CD4-positive, alpha-beta T cell treated with Interferon alpha-2 for 1 hour (primary cell): Measurements from ENCODE around the gene KRTAP5-4.
"Not testable (repeated sequence)": the region's sequence is repeated elsewhere in the genome, so short reads cannot be mapped to it uniquely, and the experiment has no call there.

Source experiments
- DNase-seq, 2 donors: peaks; one replicate each; pipeline ENCODE4 v3.0.0-alpha.2; 2020 to 2022

Gene KRTAP5-4

DNA sequence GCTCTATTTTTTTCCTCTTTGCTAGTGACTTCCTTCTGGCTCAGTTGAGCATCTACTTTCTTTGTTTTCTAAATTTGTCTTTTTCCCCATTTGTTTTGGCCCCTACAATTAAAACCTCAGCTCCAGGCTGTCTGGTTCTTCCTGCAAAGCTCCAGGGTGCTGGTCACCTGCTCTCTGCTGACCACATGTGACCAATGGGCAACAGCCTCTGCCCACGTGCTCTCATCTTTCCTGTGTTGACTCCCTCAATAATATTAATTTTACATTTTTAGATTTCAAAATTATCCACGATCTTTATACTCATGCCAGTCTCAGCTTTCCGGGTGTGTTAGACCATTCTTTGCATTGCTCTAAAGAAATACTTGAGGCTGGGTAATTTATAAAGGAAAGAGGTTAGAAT is 23.5 kb downstream of the KRTAP5-4 start:
- not testable (repeated sequence) for DNase-seq

DNA sequence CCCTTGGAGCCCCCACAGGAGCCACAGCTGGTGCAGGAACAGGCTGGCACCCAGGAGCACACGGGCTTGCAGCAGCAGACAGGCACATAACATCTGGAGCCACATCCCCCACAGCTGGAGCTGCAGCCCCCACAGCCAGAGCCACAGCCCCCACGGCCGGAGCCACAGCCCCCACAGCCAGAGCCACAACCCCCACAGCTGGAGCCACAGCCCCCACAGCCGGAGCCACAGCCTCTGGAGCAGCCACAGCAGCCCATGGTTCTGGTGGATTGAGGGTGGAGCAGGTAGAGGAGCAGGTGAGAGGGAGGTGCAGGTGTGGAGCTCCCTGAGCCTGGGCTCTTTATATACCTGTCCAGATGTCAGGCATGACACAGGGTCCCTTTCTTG is 24.0 kb downstream of the KRTAP5-4 start, which contains the start of gene KRTAP5-2:
Gene KRTAP5-2 (minus strand): TSS at position 301 of the 387 bp plus-strand sequence. CDS start 44 bp downstream, at position 257.
- no peak for DNase-seq

DNA sequence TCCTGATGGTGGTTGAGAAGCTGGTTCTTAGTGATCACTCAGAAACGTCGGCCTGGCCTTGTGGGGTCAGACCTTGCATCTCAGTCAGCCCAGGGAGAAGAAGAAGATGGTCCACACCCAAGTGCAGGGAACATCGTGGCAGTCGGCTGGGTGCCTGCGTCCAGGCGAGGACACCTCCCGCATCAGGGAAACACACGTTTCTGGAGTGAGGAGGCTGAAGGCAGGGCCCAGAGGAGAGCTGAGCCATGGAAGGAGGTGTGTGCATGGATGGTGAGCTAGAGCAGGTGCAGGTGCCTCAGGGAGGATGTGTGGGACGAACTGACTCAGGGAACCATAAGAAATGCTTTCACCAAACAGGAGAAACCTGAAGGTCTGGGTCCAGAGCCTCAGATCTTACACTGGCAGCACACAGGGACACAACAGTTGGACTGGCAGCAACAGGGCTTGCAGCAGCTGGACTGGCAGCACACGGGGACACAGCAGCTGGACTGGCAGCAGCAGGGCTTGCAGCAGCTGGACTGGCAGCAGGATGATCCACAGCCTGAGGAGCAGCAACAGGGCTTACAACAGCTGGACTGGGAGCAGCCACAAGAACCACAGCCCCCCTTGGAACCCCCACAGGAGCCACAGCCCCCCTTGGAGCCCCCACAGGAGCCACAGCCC is 24.5 kb downstream of the KRTAP5-4 start:
- no peak for DNase-seq

DNA sequence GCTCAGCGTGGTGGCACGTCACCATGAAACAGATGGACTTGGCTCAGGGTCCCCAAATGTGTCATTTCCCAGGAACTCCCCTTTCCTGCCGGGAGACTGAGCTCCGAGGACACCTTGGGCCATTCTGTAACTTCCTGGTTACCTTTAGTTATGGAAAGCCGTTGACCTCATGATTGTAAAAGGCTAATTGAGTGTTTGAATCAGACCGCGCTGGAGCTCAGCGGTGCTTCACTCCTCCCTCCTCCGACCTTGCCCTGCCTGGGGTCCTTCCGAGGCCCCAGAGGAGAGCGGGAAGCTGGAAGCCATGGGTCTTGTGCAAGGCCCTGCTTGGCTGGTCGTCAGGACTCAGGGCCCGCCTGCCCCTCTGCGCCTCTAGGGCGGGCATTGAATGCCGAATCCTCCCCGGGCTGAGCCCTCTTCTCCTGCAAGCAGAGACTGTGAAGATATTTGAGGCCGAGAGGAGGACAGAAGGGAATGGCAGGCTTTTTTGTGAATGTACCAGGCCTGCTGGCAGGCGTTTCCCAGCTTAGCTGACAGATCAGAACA is 25.3 kb downstream of the KRTAP5-4 start:
- not testable (repeated sequence) for DNase-seq

DNA sequence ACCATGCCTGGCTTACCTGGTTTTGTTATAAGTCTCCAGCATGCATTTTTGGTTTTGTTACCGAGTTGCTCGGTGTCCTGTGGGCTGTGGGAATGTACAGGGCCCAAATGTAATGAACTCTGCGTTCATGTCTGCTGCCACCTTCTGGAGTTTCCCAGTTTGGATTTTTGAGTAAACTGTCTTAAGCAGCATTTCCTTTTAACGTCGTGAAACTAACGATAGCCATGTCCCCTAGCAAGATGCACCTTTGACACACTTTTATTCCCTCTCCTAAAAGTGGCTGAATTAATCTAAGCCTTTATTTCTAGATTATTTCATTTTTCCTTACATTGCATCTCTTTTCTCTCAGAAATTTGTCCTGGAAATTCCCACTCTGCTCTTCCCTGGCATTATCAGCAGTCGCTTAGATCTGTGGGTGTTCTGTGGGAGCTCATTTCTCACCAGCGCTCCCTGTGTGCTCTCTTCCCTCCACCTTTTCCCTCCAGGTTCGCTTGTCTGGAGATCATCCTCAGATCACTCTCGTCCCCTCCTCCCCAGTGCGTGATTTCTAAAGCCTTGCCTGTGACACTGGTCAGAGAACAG is 25.9 kb downstream of the KRTAP5-4 start:
- DNase-seq, result not testable (repeated sequence)

DNA sequence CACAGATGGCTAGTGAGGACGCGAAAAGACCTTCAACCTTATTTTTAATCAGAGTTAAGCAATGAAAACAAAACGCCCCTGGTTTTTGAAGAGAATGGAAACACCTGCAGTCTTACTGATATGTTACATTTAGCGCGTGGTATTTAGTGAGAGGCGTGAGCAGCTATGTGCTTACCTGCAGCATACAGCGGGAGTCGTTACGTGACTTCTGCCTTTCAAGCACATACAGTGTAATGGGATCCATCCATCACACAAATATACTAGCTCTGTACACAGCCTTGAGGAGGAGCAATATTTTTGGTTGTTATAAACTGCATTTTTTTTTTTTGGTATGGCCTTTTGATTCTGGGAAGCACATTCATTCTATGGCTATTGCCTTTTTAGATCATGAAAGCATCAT is 29.3 kb downstream of the KRTAP5-4 start:
- no peak for DNase-seq

DNA sequence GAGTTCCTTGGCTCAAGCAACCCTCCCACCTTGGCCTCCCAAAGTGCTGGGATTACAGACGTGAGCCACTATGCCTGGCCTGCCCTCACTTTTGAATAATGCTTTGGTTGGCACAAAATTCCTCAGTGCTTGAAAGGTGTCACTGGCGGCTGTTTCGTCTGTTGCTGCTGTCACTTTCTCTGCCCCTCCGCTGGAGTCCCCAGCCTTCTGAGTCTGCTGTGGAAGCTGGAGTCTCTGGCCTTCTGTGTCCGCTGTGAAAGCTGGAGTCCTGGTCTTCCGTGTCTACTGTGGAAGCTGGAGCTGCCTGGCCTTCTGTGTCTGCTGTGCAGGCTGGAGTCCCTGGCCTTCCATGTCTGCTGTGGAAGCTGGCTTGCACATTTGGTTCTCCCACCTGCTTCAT is 31.9 kb downstream of the KRTAP5-4 start:
- no peak for DNase-seq

DNA sequence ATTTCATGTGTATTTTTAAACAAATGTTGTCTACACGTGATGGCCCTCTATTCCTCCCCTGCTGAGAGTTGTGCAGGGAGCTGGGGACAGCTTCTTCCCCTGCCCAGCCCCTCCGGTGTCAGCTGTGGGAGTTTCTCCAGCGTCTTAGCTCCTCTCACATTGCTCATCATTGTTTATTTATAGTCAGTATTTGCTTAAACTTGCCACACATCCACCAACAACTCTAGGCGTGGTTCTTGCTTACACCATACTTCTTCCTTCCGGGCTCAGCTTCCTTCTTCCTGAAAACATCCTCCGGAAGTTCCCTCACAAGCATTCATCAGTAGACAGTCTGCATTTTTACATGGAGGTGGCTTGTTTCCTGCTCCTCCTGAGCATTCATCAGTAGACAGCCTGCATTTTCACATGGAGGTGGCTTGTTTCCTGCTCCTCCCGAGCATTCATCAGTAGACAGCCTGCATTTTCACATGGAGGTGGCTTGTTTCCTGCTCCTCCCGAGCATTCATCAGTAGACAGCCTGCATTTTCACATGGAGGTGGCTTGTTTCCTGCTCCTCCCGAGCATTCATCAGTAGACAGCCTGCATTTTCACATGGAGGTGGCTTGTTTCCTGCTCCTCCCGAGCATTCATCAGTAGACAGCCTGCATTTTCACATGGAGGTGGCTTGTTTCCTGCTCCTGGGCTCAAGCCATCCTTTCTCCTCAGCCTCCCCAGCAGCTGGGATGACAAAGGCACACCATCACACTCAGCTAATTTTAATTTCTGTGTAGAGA is 32.6 kb downstream of the KRTAP5-4 start:
- peak in 1 of 2 donors; percentile 59 for DNase-seq

DNA sequence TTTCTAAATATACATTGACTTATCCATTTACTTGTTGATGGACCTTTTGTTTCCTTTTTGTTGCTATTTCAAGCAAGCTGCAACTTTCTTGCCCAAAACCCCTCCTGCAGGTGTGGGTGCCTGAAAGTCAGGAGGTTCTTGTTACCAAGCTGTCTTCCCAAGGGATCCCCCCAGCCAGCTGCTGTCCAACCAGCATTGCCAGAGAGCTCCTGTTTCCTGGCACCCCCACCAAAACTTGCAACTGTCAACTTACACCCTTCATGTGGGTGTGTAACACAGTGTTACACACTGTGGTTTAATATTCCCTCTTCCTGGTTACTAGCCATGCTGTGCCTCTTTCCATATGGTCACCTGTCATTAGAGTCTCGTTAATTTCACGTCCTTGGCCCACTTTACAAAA is 35.2 kb downstream of the KRTAP5-4 start:
- DNase-seq, result no peak

DNA sequence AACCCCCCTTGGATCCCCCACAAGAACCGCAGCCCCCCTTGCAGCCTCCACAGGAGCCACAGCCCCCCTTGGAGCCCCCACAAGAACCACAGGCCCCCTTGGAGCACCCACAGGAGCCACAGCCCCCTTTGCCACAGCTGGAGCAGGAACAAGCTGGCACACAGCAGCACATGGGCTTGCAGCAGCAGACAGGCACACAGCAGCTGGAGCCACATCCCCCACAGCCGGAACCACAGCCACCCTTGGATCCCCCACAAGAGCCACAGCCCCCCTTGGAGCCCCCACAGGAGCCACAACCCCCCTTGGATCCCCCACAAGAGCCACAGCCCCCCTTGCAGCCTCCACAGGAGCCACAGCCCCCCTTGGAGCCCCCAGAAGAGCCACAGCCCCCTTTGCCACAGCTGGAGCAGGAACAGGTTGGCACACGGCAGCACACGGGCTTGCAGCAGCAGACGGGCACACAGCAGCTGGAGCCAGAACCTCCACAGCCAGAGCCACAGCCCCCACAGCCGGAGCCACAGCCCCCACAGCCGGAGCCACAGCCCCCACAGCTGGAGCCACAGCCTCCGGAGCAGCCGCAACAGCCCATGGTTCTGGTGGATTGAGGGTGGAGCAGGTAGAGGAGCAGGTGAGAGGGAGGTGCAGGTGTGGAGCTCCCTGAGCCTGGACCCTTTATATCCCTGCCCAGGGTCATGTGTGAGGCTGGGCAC is 37.1 kb downstream of the KRTAP5-4 start, which contains the start of gene KRTAP5-1:
Gene KRTAP5-1 (minus strand): TSS at position 623 of the 710 bp plus-strand sequence. CDS start 34 bp downstream, at position 589.
- not testable (repeated sequence) for DNase-seq

DNA sequence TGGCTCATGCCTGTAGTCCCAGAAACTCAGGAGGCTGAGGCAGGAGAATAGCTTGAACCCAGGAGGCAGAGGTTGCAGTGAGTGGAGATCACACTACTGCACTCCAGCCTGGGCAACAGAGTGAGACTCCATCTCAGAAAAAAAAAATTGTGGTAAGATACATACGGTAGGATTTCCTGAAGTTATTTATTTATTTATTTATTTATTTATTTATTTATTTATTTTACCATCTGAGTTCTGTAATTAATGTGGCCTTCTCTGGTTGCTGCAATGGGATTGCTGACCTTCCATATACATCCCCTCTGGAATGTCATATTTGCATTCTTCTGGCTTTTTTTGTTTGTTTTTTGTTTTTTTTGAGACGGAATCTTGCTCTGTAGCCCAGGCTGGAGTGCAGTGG is 39.0 kb downstream of the KRTAP5-4 start:
- not testable (repeated sequence) for DNase-seq

DNA sequence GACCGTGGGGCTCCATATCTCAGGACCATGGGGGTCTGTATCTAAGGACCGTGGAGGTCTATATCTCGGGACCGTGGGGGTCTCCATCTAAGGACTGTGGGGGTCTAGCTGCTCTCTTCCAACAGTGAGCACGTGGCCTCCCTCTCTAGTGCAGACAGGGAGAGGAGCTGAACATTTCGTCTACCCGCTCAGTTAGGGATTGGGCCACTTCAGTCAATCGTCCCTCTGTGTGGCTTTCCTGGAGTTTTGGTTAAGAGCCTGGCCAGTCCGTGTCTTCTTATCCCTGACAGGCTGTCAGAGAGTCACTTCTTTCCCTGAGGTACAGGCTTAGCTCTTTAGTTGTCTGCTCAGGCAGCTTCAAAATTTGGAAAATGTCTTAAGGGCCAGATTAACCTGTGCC is 40.0 kb downstream of the KRTAP5-4 start:
- no peak for DNase-seq

DNA sequence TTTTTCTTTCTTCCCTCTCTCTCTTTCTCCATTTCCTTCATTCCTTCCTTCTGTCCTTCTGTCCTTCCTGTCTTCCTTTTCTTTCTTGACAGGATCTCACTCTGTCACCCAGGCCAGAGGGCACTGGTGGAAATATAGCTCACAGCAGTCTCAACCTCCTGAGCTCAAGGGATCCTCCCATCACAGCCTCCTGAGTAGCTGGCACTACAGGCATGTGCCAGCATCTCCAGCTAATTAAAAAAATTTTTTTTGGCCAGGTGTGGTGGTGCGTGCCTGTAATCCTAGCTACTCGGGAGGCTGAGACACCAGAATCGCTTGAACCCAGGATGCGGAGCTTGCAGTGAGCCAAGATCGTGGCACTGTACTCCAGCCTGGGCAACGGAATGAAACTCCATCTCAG is 45.1 kb downstream of the KRTAP5-4 start:
- no peak for DNase-seq

DNA sequence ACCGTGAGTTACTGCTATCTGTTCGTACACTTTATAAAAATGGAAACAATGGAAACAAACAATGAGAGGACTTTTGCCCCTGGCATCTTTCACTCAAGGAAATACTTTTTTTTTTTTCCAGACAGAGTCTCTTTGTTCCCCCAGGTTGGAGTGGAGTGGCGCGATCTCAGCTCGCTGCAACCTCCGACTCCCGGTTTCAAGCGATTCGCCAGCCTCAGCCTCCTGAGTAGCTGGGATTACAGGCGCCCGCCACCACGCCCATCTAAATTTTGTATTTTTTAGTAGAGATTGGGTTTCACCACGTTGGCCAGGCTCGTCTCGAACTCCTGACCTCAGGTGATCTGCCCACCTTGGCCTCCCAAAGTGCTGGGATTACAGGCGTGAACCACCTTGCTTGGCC is 46.2 kb downstream of the KRTAP5-4 start:
- DNase-seq, result not testable (repeated sequence)

DNA sequence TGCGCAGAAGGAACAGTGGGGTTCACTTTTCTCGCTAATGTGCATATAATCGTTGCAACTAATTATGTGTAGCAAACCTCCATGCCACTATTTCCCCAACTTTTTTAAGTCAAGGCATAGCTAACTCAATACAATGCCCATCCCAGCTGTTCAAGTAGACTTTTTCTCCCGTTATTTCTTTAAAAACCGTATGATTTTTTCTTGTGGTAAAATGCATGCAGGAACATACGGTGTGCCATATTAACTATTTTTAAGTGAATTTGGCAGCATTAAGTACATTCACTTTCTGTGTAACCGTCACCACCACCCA is 47.0 kb downstream of the KRTAP5-4 start:
- DNase-seq, result no peak

DNA sequence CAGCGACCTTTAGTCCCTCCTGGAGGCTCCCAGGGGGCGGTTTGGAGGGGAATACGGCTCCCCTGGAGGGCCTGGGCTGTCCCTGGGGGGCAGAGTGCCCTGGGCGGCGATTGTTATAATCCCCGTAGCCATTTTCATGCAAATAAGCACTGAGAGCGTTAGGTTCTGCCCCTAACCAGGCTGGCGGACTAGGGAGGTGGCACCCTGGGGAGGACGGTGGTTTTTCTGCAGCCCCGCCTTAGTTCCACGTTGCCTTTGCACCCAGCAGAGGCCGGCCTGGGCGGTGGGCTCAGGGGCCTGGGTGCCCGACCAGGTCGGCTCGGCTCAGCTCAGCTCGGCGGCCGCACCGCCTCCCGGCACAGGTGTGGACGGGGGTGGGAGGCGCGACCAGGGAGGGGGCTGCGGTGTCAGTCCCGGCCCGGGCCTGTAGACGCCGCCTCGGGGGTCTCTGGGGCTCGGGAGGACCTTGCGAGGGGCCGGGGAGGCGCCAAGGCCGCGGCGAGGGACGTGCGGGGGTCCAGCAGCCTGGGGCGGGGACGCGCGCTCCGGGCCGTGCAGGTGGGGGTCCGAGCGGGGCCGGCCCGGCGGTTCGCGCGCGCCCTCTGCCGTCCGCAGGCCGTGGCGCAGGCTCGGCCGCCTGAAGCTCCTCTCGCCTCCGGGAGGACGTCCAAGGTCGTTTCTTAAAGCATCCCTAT is 47.6 kb downstream of the KRTAP5-4 start:
- peak; percentile 68 to 71 for DNase-seq

DNA sequence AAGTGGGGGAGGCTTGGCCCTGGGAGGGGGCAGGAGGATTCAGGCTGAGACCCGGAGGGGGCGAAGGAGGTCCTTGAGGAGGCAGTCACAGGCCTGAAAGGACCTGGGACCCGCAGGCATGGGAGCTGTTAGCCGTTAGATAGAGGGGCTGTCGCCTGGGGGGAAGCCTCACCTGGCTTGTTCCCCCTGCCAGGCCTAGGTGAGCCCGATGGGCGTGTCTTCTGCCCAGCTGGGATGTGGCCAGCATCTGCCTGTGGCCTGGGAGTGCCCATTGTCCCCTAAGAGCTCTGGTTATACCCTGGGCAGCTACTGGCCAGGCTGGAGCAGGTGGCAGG is 48.1 kb downstream of the KRTAP5-4 start:
- DNase-seq, result no peak

DNA sequence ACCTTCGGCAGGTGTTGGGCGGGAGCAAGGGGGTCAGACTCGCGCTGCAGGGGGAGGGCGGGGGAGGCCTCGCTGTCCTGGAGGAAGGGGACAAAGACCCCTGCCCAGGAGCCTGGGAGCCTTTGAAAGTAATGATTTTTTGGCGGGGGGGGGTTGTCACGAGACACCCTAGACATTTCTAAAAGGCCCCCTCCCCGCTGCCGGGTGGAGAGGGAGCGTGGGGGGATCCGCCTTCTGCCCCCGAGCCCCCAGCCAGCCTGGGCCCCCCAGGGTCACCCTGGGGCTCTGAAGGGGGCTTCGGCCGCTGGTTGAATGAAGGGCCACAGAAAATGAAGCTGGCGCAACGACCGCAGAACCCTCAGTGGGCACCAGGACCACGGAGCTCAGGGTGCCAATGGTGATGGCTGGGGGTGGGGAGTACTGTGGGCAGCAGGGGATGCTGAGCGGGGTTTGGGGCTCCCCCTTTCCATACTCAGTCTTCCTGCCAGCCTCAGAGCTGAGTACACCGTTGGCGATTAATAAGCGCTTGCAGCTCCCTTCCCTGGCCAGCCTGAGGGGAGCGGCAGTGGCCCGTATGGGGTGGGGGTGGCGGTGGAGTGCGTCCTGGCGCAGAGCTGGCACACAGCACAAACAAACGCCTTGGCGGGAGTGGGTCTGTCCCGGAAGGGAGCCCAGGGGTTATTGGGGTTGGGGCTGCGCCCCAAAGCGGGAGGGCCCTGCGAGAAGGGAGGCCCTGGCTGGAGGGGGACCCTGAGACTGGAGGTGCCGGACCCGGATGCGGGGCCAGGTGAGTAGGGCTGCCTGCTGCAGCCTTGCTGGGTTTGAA is 48.6 kb downstream of the KRTAP5-4 start:
- DNase-seq, result peak; percentile 36 to 62

DNA sequence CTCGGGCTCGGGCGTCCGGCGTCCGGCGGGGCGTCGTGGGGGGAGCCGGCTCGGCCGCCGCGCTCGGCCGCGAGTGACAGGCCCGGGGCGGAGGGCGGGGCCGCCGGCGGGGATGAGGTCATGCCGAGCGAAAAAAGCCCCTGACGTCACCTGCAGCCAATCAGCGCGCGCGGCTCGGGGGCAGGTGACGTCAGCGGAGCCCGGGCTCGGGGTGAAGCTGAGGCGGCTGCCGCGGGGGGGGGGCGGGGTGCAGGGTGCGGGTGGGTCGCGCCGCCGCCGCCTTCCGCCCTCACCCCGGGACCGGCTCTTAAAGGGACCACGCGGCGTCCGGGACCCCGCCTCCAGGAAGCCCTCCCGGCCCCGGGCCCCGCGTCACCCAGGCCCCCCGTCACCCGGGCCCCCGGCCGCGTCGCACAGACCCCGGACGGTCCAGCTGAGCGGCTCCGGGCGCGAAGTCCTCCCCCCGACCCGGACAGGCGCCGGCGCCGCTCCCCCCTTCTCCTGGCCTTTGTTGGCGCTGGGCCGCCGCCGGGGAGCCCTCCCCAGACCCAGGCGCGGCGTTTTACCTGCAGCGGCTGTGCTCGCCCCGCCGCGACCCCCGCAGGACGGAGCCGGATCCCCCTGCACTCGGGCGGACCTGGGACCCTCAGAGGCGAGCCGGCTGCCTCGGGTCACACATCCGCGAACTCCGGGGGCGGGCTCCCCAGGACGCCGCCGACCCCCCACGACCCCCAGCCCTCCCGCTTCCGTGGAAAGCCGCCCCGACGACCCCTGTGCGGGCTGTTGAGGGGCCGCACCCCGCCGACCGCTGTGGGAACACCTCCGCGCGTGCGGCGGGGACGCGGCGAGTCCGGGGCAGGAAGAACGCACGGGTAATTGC is 49.5 kb downstream of the KRTAP5-4 start, which contains the start of gene DUSP8:
Gene DUSP8 (minus strand): TSS at position 75 of the 880 bp plus-strand sequence. CDS start 6,445 bp downstream, outside the sequence.
- DNase-seq, result peak; percentile 94 to 97

DNA sequence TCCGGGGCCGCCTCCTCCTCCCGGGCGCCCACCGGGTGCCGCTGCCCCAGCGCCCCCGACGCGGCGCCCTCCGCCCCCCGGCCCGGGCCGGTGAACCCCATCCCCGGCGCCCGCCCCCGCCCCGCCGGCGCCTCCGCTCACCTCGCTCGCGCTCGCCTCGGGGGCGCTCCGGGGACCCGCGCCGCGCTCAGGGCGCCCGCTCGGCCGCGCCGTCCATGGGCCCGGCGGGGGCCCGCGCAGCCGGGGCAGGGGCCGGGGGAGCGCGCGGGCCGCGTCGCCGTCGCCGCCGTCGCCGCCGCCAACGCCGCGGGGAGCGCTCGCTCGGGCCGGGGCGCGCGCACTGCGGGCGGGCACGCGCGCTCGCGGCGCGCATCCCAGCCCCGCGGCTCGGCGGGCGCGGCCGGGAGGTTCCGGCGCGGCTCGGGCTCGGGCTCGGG is 50.2 kb downstream of the KRTAP5-4 start:
- DNase-seq, result no peak
